IMR-90 (cell line): Measurements from ENCODE around the gene FOXO6.

Experiments
- FOS ChIP-seq: fragments of 150-350 bp; IDR thresholded peaks from 2 replicates; pipeline ENCODE4 v1.6.1; 2016; ENCODE audit warnings: low read depth, low read length
- MAFK ChIP-seq: IDR thresholded peaks from 2 replicates; pipeline ENCODE4 v1.6.1; 2012; ENCODE audit warnings: low read depth, low read length, improper control_type of control experiment
- MAZ ChIP-seq: IDR thresholded peaks from 2 replicates; pipeline ENCODE4 v1.6.1; 2012; ENCODE audit warnings: low read depth, mild to moderate bottlenecking, low read length, improper control_type of control experiment, moderate library complexity, borderline replicate concordance
- NFE2L2 ChIP-seq: fragments of 150-350 bp; IDR thresholded peaks from 2 replicates; pipeline ENCODE4 v1.6.1; 2016; ENCODE audit warnings: low read depth, mild to moderate bottlenecking, low read length
- POLR2A ChIP-seq: IDR thresholded peaks from 2 replicates; pipeline ENCODE4 v1.6.1; 2012; ENCODE audit warnings: mild to moderate bottlenecking, low read depth, low read length
- RAD21 ChIP-seq: IDR thresholded peaks from 2 replicates; pipeline ENCODE4 v1.6.1; 2012; ENCODE audit warnings: low read length, improper control_type of control experiment
- RCOR1 ChIP-seq: IDR thresholded peaks from 2 replicates; pipeline ENCODE4 v1.6.1; 2012; ENCODE audit warnings: mild to moderate bottlenecking, low read length, improper control_type of control experiment; ENCODE audit not compliant: insufficient replicate concordance
- RFX5 ChIP-seq: IDR thresholded peaks from 2 replicates; pipeline ENCODE4 v1.8.0; 2012; ENCODE audit warnings: low read depth, mild to moderate bottlenecking, low read length, moderate library complexity
- SMC3 ChIP-seq: fragments of 150-350 bp; IDR thresholded peaks from 2 replicates; pipeline ENCODE4 v1.6.1; 2016; ENCODE audit warnings: low read depth, mild to moderate bottlenecking, antibody characterized with exemption, low read length, moderate library complexity
- TF ChIP-seq, protein P1 (sequence below): conservative IDR thresholded peaks from 2 replicates; pipeline ENCODE4 v1.5.1; 2012; ENCODE audit warnings: mild to moderate bottlenecking, low read depth, low read length, improper control_type of control experiment
- TF ChIP-seq, protein P2 (sequence below): fragments of 150-350 bp; IDR thresholded peaks from 2 replicates; pipeline ENCODE4 v1.6.1; 2016; ENCODE audit warnings: low read depth, mild to moderate bottlenecking, low read length, moderate library complexity, borderline replicate concordance
- TF ChIP-seq, protein P3 (sequence below): fragments of 150-350 bp; IDR thresholded peaks from 2 replicates; pipeline ENCODE4 v1.6.1; 2017; ENCODE audit warnings: mild to moderate bottlenecking, antibody characterized with exemption, low read length, low read depth

DNA sequence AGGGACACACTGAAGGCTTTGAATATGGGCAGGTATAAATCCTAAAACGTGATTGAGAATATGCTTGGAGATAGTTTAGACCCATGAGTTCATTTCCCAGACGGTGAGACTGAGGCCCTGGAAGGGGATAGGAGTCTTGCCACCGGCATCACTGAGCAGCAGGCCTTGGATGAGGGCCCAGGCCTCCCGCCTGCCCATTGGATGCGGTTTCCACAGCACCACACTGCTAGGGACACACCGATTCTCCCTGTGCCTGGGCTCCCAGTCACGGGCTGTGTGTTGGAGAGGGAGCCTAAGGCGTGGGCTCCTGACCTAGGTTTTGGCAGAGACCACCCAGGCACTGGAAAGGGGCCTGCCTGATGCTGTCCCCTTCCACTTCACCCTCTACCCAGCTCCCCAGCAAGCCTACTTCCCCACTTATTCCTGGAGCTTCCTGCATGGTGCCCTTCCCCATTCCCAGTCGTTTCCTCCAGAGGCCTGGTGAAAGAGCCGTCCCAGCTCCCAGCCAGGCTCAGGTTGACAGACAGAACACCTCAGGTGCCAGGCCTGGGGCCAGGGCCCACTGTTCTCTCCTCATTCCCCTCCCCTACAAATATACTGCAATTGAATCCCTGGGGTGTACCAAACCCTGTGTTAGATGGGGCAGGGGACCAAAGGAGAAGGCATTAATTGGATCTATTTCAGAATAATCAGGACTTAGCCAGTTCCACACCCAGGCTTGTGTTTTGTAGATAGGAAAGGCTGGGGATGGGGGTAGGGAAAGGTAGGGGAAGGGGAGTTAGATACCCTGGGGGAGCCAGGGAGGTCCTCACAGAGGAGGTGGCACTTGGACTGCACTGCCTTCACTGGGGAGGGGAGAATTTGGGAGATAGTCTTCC, 3.4 kb downstream of the FOXO6 start:
- TF ChIP-seq RFX5 (no peak), MAZ (no peak), POLR2A (no peak), NFE2L2 (no peak), MAFK (no peak), RAD21 (no peak), RCOR1 (no peak), SMC3 (no peak), FOS (no peak)
- TF ChIP-seq, protein P1, sequence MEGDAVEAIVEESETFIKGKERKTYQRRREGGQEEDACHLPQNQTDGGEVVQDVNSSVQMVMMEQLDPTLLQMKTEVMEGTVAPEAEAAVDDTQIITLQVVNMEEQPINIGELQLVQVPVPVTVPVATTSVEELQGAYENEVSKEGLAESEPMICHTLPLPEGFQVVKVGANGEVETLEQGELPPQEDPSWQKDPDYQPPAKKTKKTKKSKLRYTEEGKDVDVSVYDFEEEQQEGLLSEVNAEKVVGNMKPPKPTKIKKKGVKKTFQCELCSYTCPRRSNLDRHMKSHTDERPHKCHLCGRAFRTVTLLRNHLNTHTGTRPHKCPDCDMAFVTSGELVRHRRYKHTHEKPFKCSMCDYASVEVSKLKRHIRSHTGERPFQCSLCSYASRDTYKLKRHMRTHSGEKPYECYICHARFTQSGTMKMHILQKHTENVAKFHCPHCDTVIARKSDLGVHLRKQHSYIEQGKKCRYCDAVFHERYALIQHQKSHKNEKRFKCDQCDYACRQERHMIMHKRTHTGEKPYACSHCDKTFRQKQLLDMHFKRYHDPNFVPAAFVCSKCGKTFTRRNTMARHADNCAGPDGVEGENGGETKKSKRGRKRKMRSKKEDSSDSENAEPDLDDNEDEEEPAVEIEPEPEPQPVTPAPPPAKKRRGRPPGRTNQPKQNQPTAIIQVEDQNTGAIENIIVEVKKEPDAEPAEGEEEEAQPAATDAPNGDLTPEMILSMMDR = no peak
- TF ChIP-seq, protein P2, sequence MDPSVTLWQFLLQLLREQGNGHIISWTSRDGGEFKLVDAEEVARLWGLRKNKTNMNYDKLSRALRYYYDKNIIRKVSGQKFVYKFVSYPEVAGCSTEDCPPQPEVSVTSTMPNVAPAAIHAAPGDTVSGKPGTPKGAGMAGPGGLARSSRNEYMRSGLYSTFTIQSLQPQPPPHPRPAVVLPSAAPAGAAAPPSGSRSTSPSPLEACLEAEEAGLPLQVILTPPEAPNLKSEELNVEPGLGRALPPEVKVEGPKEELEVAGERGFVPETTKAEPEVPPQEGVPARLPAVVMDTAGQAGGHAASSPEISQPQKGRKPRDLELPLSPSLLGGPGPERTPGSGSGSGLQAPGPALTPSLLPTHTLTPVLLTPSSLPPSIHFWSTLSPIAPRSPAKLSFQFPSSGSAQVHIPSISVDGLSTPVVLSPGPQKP = no peak
- TF ChIP-seq, protein P3, sequence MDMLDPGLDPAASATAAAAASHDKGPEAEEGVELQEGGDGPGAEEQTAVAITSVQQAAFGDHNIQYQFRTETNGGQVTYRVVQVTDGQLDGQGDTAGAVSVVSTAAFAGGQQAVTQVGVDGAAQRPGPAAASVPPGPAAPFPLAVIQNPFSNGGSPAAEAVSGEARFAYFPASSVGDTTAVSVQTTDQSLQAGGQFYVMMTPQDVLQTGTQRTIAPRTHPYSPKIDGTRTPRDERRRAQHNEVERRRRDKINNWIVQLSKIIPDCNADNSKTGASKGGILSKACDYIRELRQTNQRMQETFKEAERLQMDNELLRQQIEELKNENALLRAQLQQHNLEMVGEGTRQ = no peak
